HK-2 (cell line): Measurements from ENCODE around the gene HTR2A.
A peak's percentile ranks its signal among the peaks of the same experiment; 100 is the strongest.

ENCODE experiments used
- DNase-seq: peaks from one replicate; pipeline ENCODE4 v3.0.0-alpha.2; 2018; ENCODE audit not compliant: unreplicated experiment

Gene HTR2A

GRCh38 chr13:46868091-46868490 is 28.8 kb downstream of the HTR2A start:
- DNase-seq, result no peak

DNA sequence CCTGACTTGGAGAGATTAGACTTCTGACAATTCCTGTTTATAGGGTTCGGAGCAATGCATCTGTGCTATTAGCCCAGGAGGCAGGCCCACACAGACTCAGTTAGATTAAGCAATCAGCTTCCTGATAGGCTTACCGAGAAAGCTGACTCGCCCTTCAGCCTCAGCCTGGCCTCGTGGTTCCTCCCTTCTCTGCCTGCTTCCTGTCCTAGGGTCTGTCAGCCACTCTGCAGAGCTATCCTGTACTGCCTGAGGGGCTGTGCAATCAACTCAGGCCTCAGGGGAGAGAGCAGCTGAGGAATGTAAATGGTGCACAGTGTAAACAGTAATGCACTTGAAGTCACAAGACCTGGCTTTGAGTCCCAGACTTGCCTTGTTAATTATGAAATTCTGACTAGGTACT is 30.7 kb downstream of the HTR2A start:
- DNase-seq, result peak; percentile 16

GRCh38 chr13:46864941-46865340 is 31.9 kb downstream of the HTR2A start:
- no peak for DNase-seq

DNA sequence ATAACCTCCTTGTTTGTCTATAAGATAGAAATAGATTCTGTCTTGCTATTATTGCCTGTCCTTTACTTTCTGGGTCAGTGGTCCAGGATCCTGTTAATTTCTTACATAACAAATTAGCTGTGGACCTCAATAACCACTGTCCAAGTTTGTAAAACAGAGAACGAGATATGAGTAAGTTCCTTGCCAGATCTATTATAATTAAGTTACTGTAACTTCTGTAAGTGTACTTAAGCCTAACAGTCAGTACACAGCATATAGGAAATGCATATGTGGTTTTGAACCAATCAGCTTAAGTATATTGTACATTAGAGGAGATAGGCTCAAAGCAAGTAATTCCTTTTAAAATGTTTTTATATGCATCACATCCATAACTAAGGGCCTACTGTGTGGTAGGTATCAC is 34.9 kb downstream of the HTR2A start:
- no peak for DNase-seq

- no peak for DNase-seq
Measured at GRCh38 chr13:46860722-46861121, 36.1 kb downstream of the HTR2A start.

DNA sequence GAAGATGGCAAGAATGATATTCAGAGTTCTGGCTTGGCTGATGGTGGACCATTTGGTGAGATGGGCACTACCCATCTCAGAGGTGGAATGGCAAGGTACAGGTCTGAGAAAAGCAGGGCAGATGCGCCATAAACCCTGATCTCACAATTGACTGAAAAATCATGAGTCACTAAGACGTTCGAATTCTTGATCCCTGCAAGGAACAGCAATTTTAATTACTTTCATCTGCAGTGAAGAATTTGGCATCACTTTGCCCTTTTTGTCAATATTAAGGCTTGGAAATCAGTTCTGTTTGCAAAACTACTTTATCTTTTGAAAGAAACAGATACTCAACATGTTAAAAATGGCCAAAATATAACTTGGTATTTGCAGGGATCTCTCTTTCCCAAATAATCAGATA is 38.1 kb downstream of the HTR2A start:
- DNase-seq, result no peak

GRCh38 chr13:46858163-46858562 is 38.7 kb downstream of the HTR2A start:
- DNase-seq, result no peak

DNA sequence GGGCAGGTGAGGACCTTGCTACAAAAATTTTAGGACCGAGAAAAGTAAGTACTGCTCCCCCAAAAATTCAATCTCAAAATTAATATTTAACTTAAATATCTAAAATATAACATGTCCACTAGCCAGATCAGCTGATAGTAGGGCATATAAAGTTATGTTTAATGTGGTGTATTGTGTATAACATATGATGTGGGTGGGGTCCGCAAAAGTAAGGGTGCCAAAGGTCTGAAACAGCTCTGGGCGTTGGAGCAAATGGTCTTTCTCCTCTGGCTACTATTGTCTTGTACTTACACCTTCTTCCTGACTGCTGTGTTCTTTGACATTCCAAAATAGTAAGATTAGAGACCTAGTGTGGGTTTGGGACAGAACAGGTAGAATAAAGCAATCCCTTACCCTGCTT is 41.2 kb downstream of the HTR2A start:
- no peak for DNase-seq

DNA sequence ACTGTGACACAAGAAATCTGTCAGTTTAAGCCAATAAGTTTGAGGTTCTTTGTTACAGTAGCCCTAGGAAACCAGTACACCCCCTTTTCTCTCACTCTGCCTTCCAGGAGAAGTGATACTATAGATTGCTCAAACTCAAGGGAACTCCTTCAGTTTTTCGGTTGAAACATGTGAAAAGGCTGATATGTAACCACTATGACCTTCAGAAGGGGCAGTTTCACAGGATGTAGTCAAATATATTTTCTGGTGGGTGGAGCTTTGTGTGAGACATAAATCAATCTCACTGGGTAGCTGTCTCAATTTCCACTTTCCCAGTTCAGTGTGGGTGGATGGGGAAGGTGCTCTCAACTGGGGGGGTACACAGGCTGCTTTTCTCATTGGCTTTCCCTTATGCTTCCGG is 41.7 kb downstream of the HTR2A start:
- no peak for DNase-seq

DNA sequence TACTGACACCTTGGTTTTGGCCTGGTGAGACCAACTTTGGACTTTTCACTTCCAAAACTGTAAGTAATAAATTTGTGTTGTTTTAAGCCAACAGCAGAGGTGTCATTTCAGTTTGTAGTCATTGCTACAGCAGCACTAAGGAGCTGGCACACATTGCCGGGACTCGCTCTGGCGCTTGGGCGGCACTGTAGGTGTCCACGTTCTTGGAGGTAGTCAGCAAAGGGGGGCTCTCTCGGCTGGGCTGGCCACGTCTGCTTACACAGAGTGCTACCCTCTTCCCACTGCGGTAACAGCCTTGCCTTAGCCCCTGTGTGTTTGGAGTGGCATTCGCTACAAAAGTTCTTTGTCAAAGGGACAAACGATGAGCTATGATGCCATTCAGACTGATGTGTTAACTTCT is 44.7 kb downstream of the HTR2A start:
- no peak for DNase-seq

GRCh38 chr13:46850214-46850613 is 46.6 kb downstream of the HTR2A start:
- no peak for DNase-seq

GRCh38 chr13:46846726-46847125 is 50.1 kb downstream of the HTR2A start:
- DNase-seq, result no peak

DNA sequence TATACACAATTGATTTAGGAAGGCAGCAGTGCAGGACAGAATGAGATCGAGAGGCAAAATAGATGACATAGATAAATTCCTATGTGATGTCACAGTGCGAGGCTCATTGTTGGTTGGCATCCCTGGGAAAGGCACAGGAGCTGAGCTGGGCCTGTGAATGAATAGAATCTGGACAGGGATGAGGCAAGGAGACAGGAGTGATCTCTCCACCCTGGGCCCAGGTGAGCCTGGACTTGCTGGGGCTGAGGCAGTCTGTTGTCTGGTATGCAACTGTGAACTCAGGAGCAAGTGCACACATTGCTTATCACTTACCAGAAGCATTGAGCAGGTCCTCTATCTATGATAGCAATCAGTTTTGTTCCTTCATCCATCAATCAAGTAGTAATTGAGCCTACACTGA is 51.7 kb downstream of the HTR2A start:
- DNase-seq, result no peak

- DNase-seq, result no peak
Measured at GRCh38 chr13:46844431-46844830, 52.4 kb downstream of the HTR2A start.

- no peak for DNase-seq
Measured at GRCh38 chr13:46839399-46839798, 57.5 kb downstream of the HTR2A start.

GRCh38 chr13:46834657-46835056 is 62.2 kb downstream of the HTR2A start:
- DNase-seq, result no peak

DNA sequence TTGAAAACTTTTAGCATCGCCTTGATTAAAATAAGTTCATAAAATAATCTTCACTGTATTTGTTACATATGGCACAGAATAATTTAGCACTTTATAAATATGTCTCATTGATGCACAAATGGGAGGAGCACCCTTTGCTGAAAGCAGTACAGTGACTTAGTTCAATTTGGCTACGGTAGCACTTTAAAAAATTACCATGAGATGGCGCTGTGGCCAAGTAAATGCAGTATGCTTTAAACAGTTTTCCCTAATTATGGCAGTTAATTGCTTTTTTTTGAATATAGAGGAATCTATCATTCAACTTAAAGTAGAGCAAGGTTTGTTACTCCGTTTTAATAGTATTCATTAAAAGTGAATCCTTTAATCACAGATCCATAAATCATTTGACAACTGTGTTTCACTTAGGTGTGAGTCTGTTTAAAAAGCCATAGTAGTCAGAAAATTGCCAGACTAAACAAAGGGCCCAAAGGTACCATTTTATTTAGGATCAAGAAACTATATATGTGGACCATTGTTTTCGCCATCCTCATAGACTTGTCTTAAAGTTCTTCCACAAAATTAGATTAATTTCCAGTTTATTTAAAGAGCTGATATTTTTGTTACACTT is 65.2 kb downstream of the HTR2A start:
- DNase-seq, result no peak

- DNase-seq, result no peak
Measured at GRCh38 chr13:46830405-46831005, 66.3 kb downstream of the HTR2A start.

GRCh38 chr13:46822551-46822950 is 74.3 kb downstream of the HTR2A start:
- no peak for DNase-seq

DNA sequence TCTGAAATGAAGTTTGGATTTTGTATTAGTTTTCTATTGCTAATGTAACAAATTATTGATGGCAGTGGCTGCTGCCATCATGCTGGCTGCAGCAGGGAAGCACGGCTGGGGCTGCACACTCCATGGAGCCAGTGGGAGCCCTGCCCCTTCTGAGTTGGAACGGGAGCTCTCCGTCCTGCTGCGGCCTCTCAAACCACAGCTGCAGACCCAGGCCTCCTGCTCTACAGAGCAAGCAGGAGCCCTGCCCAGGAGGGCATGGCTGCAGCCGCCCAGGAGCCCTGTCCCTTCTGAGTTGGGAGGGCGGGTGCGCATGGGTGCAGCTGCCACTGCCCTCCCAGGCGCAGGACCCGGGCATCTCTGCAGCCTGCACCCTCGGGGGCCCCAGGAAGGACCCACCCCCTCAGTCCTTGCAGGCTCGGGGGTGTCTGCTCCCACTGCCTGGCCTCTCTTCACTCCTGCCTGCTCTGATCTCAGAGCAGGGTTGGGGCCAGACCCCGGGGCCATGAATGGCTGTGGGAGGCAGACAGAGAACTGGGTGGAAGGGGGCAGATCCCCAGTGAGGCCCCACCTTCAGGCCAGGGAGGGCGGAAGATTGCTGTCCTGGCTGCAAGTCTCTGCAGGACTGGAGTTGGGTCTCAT is 78.9 kb downstream of the HTR2A start:
- DNase-seq, result no peak

DNA sequence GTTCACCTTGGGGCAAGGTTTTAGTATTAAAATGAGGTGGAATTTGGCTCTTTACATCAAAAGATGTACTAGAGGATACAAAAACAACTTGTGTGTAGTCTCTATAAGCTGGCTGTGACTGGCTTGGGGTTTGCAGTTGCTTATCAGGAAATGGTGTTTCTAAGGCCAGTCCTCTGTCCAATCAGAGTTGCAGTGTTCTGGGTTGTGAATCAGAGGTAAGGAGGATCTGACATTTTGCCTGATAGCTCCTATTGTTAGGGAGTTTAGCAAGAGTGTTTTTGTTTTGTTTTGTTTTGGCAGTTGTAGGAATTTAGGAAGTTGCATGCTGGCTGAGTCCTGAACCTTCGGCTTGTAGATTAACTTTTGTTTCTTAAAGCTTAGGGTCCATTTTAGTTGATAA is 79.8 kb downstream of the HTR2A start:
- DNase-seq, result no peak

GRCh38 chr13:46816371-46816770 is 80.5 kb downstream of the HTR2A start:
- DNase-seq, result no peak

- DNase-seq, result no peak
Measured at GRCh38 chr13:46812301-46812797, 84.5 kb downstream of the HTR2A start.
